Urinary bladder (tissue), 4 donors: ENCODE results near the gene CYSRT1. TPM values are rescaled to one million over a fixed set of nuclear protein-coding genes. Genes with fewer than 3 reads are reported as not detected.
"Not testable (repeated sequence)": the region's sequence is repeated elsewhere in the genome, so short reads cannot be mapped to it uniquely, and the experiment has no call there.

Source experiments
- DNase-seq: peaks from one replicate; pipeline ENCODE4 v3.0.0-alpha.2; 2015; ENCODE audit errors: extremely low spot score
- H3K27ac ChIP-seq: one replicate; pipeline ENCODE4 v1.5.1; 2013; ENCODE audit warnings: low read depth, mild to moderate bottlenecking, moderate library complexity
- H3K36me3 ChIP-seq: one replicate; pipeline ENCODE4 v1.6.1; 2013; ENCODE audit warnings: mild to moderate bottlenecking, moderate library complexity; ENCODE audit not compliant: insufficient read depth
- H3K4me1 ChIP-seq: one replicate; pipeline ENCODE4 v1.6.1; 2013; ENCODE audit warnings: mild to moderate bottlenecking, moderate library complexity; ENCODE audit not compliant: insufficient read depth
- H3K4me3 ChIP-seq: one replicate; pipeline ENCODE4 v1.5.1; 2013; ENCODE audit warnings: low read depth, low read length
- WGBS: extraction: QIAGEN DNeasy Blood & Tissue Kit; methylation state at CpG from one replicate; pipeline ENCODE4 v1.1.7; 2013; 5-methylcytosine and 5-hydroxymethylcytosine counted together
- polyA plus RNA-seq: library from polyadenylated mRNA; stranded (reverse); fragments of 200-250 nt; gene quantifications from one replicate; pipeline ENCODE4 v1.2.3, GENCODE V29; 2013
- total RNA-seq: library from RNA; depleted of rRNA; stranded (reverse); fragments of >200 nt; gene quantifications from one replicate; pipeline ENCODE4 v1.2.3, GENCODE V29; 2014
- donor health status: healthy with polysubstance abuse.
- donor health status: healthy.

CYSRT1 gene
- total and polyA plus RNA-seq, 2 donors = 0.42 to 0.71 TPM

DNA sequence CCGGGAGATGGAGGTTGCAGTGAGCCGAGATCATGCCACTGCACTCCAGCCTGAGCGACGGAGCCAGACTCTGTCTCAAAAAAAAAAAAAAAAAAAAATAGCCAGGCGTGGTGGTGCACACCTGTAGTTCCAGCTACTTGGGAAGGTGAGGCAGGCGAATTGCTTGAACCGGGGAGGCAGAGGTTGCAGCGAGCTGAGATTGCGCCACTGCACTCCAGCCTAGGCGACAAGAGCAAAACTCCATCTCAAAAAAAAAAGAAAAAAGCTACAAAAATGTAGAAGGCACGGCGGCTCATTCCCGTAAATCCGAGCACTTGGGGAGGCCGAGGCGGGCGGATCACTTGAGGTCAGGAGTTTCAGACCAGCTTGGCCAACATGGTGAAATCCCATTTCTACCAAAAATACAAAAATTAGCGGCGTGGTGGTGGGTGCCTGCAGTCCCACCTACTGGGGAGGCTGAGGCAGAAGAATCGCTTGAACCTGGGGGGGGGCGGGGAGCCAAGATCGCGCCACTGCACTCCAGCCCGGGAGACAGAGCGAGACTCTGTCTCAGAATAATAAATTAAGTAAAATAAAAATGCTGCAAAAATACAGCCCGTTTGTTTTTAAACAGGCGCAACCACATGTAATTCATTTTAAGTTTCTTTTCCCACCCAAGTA lies 14.7 kb downstream of the CYSRT1 start:
- WGBS = 46% methylated on average over 27 of the region's 27 CpGs
- DNase-seq, H3K36me3 ChIP-seq, H3K4me1 ChIP-seq: not testable (repeated sequence)
- Histone ChIP-seq H3K4me3 (peak overlapping the region; percentile 49), H3K27ac (peak overlapping the region; percentile 85)

DNA sequence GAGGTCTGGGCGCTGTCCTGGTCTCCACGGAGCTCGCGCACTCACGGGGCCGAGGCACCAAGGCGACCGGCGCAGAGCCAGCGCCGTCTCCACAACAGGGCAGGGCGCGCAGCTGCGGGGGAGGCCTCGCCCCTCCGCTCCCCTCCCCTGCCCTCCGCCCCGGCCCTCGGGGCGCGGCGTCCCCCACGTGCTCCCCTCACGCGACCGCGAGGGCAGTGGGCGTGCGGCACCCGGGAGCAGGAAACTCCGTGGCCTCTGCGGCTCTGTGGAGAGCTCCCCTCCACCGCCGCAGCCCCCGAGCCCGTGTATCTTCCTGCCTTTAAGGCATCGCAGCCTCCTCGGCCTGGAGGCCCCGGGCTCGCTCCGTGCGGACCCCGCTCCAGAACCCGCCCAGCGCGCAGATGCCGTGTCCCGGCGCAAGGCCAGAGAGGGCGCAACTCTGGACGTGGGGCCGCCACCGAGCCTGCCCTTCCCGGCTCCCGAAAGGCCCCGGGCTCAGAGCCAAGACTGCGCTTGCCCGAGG lies 15.4 kb downstream of the CYSRT1 start:
- WGBS = under 1% methylated on average over 58 of the region's 58 CpGs
- Histone ChIP-seq H3K4me1 (no peaks in the 10 kb centered on the region), H3K4me3 (peak overlapping the region; percentile 49), H3K27ac (peak overlapping the region; percentile 85), H3K36me3 (no peaks in the 10 kb centered on the region)
- no peak for DNase-seq

DNA sequence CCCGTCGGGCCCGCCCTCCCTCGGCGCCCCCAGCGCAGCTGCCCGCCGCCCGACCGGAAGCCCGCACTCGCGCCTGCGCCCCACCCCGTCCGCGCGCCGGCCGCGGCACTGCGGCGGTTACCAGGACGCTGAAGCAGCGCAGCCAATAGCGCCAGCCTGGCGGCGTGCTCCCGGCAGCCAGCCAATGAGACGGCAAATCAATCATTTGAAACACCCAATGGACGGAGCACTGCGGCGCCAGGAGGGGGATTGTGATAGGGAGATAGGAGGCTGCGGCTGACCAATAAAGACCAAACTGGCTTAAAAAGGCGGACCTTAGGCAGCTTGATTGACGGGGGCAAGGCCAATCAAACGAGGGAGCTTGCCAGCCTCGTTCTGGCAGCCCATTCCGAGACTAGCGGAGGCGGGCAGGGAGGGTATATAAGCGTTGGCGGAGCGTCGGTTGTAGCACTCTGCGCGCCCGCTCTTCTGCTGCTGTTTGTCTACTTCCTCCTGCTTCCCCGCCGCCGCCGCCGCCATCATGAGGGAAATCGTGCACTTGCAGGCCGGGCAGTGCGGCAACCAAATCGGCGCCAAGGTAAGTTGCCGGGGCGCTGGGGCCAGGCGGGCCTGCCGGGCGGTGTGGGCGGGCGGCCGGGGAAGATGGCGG lies 16.0 kb downstream of the CYSRT1 start, which contains the start of gene TUBB4B:
TUBB4B (plus strand) TSS at position 447 of the 649 bp plus-strand sequence; CDS start at position 521, 74 bp downstream.
- H3K27ac ChIP-seq = peak within 1 kb of the TSS; percentile 96
- H3K4me3 ChIP-seq = peak within 1 kb of the TSS; percentile 84
- peak; percentile 99 for DNase-seq
- no peaks in the 10 kb centered on the region for H3K36me3 ChIP-seq
- WGBS = under 1% methylated on average over 67 of the region's 67 CpGs
- no peaks in the 10 kb centered on the region for H3K4me1 ChIP-seq

DNA sequence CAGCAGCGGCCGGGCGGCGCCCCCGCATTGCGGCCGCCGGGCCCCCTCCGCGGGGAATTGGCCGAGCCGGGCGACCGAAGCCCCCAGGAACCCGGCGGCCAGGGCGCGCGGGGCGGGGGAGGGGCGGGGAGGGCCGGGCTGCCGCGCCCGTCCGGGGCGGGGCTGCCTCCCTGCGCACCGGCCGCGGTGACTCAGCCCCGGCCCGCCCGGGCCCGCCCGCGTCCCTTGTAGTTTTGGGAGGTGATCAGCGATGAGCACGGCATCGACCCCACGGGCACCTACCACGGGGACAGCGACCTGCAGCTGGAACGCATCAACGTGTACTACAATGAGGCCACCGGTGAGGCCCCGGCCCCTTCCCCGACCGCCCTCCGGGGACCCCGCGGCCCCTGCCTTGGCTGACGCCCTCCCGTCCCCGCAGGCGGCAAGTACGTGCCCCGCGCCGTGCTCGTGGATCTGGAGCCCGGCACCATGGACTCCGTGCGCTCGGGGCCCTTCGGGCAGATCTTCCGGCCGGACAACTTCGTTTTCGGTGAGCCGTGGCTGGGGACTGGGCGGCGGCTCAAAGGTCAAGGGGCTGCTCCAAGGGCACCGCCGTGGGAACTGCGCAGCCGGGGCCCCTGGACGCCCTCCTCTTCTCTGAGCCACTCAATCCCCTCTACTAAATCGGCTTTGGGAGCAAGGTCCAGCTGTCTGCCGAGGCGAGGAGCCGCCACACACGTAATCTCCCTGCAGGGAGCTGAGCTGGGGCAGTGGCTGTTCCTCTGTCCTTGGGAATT lies 16.7 kb downstream of the CYSRT1 start:
- no peaks in the 10 kb centered on the region for H3K4me1 ChIP-seq
- WGBS = 2% methylated on average over 83 of the region's 83 CpGs
- DNase-seq = no peak
- peak overlapping the region; percentile 84 for H3K4me3 ChIP-seq
- no peaks in the 10 kb centered on the region for H3K36me3 ChIP-seq
- peak overlapping the region; percentile 96 for H3K27ac ChIP-seq

DNA sequence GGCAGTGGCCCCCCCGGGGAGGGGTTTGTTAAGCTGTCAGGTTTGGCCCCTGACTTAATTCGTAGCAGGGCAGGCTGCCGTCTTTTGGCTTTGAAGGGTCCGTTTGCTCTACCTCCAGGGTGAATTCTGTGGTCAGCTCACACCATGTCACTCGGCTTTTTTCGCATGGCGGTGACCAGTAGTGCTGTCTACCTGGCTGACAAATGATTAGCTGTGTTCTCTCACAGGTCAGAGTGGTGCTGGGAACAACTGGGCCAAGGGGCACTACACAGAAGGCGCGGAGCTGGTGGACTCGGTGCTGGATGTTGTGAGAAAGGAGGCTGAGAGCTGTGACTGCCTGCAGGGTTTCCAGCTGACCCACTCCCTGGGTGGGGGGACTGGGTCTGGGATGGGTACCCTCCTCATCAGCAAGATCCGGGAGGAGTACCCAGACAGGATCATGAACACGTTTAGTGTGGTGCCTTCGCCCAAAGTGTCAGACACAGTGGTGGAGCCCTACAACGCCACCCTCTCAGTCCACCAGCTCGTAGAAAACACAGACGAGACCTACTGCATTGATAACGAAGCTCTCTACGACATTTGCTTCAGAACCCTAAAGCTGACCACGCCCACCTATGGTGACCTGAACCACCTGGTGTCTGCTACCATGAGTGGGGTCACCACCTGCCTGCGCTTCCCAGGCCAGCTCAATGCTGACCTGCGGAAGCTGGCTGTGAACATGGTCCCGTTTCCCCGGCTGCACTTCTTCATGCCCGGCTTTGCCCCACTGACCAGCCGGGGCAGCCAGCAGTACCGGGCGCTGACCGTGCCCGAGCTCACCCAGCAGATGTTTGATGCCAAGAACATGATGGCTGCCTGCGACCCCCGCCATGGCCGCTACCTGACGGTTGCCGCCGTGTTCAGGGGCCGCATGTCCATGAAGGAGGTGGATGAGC lies 17.6 kb downstream of the CYSRT1 start:
- Histone ChIP-seq H3K27ac (peak overlapping the region; percentile 13), H3K4me3 (peak overlapping the region; percentile 84), H3K36me3 (no peaks in the 10 kb centered on the region), H3K4me1 (no peaks in the 10 kb centered on the region)
- 75% methylated on average over 36 of the region's 36 CpGs for WGBS
- no peak for DNase-seq

DNA sequence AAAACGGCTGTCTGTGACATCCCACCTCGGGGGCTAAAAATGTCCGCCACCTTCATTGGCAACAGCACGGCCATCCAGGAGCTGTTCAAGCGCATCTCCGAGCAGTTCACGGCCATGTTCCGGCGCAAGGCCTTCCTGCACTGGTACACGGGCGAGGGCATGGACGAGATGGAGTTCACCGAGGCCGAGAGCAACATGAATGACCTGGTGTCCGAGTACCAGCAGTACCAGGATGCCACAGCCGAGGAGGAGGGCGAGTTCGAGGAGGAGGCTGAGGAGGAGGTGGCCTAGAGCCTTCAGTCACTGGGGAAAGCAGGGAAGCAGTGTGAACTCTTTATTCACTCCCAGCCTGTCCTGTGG lies 18.3 kb downstream of the CYSRT1 start:
- not testable (repeated sequence) for H3K27ac ChIP-seq, H3K4me3 ChIP-seq, DNase-seq, H3K4me1 ChIP-seq, H3K36me3 ChIP-seq
- WGBS = 92% methylated on average over 18 of the region's 18 CpGs

DNA sequence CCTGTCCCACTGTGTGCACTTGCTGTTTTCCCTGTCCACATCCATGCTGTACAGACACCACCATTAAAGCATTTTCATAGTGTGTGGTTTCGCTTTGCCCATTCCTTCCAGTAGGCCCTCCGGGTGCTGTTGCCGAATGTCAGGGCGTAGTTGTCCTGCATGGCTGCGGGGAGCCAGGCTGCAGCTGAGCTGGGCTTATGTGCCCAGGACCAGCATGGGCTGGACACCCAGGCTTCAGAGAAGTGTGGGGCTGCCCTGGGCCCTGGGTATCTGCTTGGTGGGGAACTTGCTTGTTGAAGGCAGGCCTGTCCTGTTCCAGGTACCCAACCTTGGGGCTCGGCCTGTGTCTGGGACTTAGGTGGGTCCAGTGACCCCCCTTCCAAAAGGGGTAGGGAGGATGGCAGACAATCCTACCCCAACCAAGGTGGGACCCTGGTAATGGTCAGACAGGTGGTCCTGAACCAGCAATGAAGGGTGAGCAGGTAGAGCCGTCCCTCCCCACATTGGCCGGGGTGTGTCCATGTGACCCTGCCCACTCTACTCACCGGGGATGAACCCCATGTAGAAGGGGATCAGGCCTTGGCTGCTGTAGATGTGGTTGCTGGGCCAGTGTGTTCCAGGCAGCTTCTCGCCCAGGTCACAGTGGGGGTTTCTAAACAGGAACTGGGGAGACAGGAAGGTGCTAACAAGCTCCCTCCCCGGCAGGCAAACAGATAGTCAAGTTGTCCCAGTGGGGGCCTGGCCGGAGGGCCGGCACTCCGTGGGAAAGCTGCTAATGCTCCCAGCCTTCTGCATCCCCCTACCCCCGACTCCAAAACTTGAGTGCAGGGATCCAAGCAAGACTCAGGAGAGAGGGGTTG lies 18.9 kb downstream of the CYSRT1 start:
- DNase-seq = no peak
- H3K4me1 ChIP-seq = no peaks in the 10 kb centered on the region
- H3K36me3 ChIP-seq = no peaks in the 10 kb centered on the region
- WGBS = 65% methylated on average over 15 of the region's 15 CpGs
- H3K4me3 ChIP-seq = no peak overlapping the region
- H3K27ac ChIP-seq = no peak overlapping the region

DNA sequence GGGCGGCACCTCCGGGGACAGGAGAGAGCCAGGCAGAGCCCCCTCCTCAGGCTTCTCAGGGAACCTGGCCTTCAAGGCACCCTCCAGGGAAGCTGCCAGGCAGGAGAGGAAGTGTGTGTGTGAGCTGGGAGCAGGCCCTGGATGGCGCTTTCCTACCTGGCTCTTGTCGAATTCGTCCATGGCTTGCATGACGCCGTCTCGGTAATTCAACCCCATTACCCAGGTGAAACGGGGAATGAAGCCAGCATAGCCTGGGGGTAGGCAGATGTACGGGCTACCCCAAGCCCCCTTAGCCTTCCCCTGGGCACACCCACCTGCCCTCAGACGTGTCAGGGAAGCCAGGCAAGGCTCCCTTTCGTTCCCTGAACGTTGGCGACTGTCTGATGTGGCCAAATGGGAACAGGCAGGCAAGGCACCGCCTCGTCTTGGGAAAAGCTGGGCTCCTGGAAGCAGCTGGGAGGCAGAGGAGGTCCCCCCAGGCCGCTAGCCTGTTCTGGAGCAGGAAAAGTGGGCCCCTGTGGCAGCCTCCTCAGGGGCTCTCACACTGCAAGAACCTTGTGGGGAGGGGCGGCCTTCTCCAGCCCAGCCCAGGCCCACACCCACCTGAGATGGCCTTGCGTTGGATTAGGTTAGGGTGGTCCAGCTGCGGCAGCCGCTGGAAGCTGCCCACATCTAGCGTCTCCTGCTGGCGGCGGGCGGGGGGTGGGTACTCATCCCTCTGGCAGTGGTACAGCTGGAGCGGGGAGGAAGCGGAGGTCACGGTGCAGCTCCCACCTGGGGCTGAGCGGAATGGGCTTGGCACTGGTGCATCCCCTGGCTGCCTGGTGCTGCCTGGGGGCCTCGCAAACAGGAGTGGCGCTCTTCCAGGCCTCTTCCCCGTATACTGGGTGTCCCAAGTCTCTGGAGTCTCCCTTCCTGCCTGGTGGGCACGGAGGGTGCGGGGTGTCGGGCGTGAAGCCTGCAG lies 19.8 kb downstream of the CYSRT1 start:
- no peak for DNase-seq
- no peak overlapping the region for H3K4me3 ChIP-seq
- no peaks in the 10 kb centered on the region for H3K4me1 ChIP-seq
- no peaks in the 10 kb centered on the region for H3K36me3 ChIP-seq
- H3K27ac ChIP-seq = no peak overlapping the region
- 56% methylated on average over 36 of the region's 36 CpGs for WGBS

DNA sequence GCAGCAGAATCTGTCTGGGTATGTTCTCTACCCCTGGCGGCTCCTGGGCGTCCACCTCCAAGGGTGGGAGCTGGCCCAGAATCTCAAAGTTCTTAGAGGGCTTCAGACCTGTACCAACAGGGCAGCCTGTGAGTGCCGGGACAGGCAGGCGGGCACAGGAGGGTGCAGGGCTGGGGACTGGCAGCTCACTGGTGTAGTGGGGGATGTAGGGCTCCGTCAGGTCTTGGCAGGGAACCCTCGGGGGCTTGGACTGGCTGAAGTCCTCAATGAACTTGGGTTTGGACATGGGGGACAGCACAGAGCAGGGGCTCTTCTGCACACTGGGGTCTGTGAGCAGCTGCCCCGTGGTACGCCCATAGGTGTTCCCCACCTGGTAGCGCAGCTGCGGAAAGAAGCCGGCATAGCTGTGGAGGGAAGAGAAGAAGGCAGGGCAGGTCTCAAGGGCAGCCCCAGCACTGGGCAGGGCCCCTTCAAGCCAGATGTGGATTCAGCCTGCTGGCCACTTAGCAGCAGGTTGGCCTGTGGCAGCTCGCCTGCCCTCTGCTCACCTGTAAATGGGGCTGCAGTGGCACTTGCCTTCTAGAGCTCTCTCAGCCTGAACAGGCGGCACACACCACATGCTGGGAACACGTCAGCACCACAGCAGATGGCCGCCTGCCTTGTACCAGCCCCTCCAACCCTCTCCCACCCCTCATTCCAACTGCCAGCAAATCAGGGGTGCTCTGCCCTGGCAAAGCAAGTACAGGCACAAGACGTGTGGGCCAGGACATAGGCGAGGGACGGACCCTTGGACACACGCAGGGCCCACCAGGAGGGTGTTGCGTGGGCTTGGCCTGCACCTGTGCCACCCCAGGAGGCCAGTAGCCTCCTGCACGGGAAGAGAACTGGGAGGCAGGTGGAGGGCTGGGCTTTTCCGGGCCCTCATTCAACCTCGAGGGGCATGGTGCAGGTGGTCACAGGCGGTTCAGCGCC lies 20.8 kb downstream of the CYSRT1 start:
- Histone ChIP-seq H3K4me1 (no peaks in the 10 kb centered on the region), H3K36me3 (no peaks in the 10 kb centered on the region), H3K27ac (no peak overlapping the region), H3K4me3 (no peak overlapping the region)
- DNase-seq = no peak
- WGBS = 90% methylated on average over 25 of the region's 25 CpGs

DNA sequence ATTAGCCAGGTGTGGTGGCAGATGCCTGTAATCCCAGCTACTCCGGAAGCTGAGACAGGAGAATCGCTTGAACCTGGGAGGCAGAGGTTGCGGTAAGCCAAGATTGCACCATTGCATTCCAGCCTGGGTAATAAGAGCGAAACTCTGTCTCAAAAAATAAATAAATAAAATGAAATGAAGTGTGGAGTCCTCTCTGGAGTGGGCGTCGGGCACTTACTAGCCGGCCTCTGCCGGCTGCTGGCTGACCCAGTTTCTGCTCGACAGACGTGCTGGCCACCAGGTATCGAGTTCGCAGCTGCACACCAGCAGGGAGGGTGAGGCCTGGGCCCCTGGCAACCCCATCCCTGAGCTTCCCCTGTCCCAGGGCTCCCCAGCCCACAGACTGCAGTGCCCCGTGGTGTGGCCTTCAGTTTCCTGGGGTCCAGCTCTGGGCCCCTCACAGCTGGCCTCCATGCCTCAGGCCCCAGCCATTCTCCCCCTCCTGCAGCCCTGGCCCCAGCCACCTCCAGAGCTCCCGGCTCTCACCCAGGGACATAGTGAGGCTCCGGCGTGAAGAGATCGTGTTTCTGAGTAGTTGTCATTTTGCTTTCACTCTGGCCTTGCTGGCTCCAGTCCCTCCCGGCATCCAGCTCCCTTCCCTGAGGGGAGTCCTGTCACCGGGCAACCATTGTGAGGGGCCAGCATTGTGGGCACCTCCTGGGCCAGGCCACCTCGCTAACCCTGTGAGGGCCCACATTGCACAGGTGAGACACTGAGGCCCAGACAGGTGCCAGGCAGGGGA lies 22.4 kb downstream of the CYSRT1 start:
- no peak overlapping the region for H3K27ac ChIP-seq
- 76% methylated on average over 20 of the region's 20 CpGs for WGBS
- H3K4me3 ChIP-seq = no peak overlapping the region
- no peak for DNase-seq
- H3K36me3 ChIP-seq = no peaks in the 10 kb centered on the region
- H3K4me1 ChIP-seq = no peaks in the 10 kb centered on the region
